Peyer's patch (tissue), 4 donors: ENCODE results near the gene ZC3H12D.

Source experiments
- CTCF ChIP-seq, 6 experiments: fragments of 450-650 bp in 4 of 6; fragments of 200-600 bp in 2 of 6; sonication (generic) in 1 of 6; IDR thresholded peaks; one replicate each; pipeline ENCODE4 v1.5.1; 2017 to 2019; ENCODE audit warnings: antibody characterized with exemption in 6 of 6, mild to moderate bottlenecking in 3 of 6, moderate library complexity in 1 of 6
- POLR2A ChIP-seq, 2 donors: fragments of 450-650 bp; IDR thresholded peaks; one replicate each; pipeline ENCODE4 v1.5.1; 2017; ENCODE audit warnings: antibody characterized with exemption in 2 of 2, mild to moderate bottlenecking in 2 of 2, moderate library complexity in 2 of 2

DNA sequence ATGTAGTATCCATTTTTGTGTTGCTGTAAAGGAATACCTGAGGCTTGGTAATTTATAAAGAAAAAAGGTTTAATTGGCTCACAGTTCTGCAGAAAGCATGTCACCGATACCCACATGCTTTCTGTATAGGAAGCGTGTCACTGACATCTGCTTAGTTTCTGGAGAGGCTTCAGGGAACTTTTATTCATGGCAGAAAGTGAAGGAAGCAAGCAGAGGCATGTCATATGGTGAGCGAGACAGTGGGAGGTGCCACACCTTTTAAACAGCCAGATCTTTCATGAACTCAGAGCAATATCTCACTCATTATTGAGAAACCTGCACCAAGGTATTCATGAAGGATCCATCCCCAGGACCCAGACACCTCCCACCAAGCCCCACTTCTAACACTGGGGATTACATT is 81.3 kb downstream of the ZC3H12D start:
- TF ChIP-seq CTCF (IDR thresholded peaks at IDR 0.05) (no peak), POLR2A (IDR thresholded peaks at IDR 0.05) (no peak)
